Kidney (tissue), 14 donors: ENCODE data around the gene ACTMAP. TPM values are rescaled to one million over a fixed set of nuclear protein-coding genes. Genes with fewer than 3 reads are reported as not detected.

Experiments
- DNase-seq, 5 donors: peaks; one replicate each; pipeline ENCODE4 v3.0.0-alpha.2; 2013 to 2020
- FAIRE-seq: peaks from 2 replicates; lab custom pipeline; 2012; peaks lifted over from hg19 to GRCh38; lab: Jason Lieb, UNC
- H3K27ac ChIP-seq, 2 donors: one replicate each; pipeline ENCODE4 v1.7.0; 2013; ENCODE audit warnings: low read depth in 2 of 2, low read length in 2 of 2, inconsistent platforms in 1 of 2
- H3K27me3 ChIP-seq: one replicate; pipeline ENCODE4 v1.7.1; 2013; ENCODE audit warnings: low read length, inconsistent platforms; ENCODE audit not compliant: control insufficient read depth, insufficient read depth
- H3K36me3 ChIP-seq, 3 donors: one replicate each; pipeline versions ENCODE4 v1.7.0 to v1.7.1; 2013; ENCODE audit warnings: low read length in 3 of 3, control low read depth in 1 of 3, inconsistent platforms in 1 of 3; ENCODE audit not compliant: insufficient read depth in 3 of 3, control insufficient read depth in 2 of 3
- H3K4me1 ChIP-seq, 3 donors: one replicate each; pipeline versions ENCODE4 v1.7.0 to v1.7.1; 2013; ENCODE audit warnings: low read length in 3 of 3, inconsistent platforms in 1 of 3, low read depth in 1 of 3; ENCODE audit not compliant: control insufficient read depth in 2 of 3, insufficient read depth in 2 of 3
- H3K4me3 ChIP-seq, 3 donors: one replicate each; pipeline versions ENCODE4 v1.7.0 to v1.8.1; 2013; ENCODE audit warnings: low read length in 3 of 3, control low read depth in 1 of 3, inconsistent platforms in 1 of 3
- H3K9ac ChIP-seq, 3 donors: one replicate each; pipeline versions ENCODE4 v1.7.0 to v1.7.1; 2013; ENCODE audit warnings: low read length in 3 of 3, control low read depth in 1 of 3, inconsistent platforms in 1 of 3
- H3K9me3 ChIP-seq, 3 donors: one replicate each; pipeline versions ENCODE4 v1.7.0 to v1.7.1; 2013; ENCODE audit warnings: low read length in 3 of 3, control low read depth in 1 of 3, inconsistent platforms in 1 of 3; ENCODE audit not compliant: control insufficient read depth in 2 of 3, insufficient read depth in 1 of 3
- CTCF ChIP-seq: IDR thresholded peaks from 3 replicates; pipeline ENCODE4 v1.5.1; 2012; ENCODE audit warnings: mild to moderate bottlenecking, moderate library complexity, borderline replicate concordance; ENCODE audit not compliant: insufficient read depth; ENCODE audit errors: extremely low read depth
- intact Hi-C: fragments of 100-400 bp; cut with DNase I; formaldehyde crosslinking; loops from one replicate; pipeline ENCODE4 v1.11.1; 2022
- polyA plus RNA-seq: library from polyadenylated mRNA; stranded (reverse); fragments of 350-450 nt; fragmentation: Illumina TruSeq; extraction: RNeasy Lipid Tissue Mini Kit (QIAGEN cat#74804); gene quantifications from one replicate; pipeline ENCODE4 v1.2.3, GENCODE V29; 2014; ENCODE audit warnings: low read depth, low replicate concordance; ENCODE audit not compliant: insufficient read depth
- total RNA-seq: library from RNA; stranded (reverse); fragmentation: NEBNext Ultra II Directional; extraction: Animal tissue kit (Norgen Biotek cat#: 25700); gene quantifications from one replicate; pipeline ENCODE4 v1.2.1, GENCODE V29; 2021
- donor health status: control.
- donor health status: control.
- donor health status: control.
- donor health status: control.
- donor health status: control.
- donor health status: DM: yes; HTN: yes; CAD: no.
- donor health status: Normal renal cell carcinoma (clear cell type).

The ACTMAP gene
- total and polyA plus RNA-seq, 2 donors from 2014 or later: 8.7 to 8.9 TPM

- Histone ChIP-seq H3K27me3 (no peaks in the 10 kb centered on the region), H3K9me3 (no peaks in the 10 kb centered on the region), H3K4me3 (peak within 1 kb of the TSS; percentile 74 to 90 (median 81)), H3K27ac (peak within 1 kb of the TSS; percentile 81 to 90), H3K9ac (peak within 1 kb of the TSS; percentile 76 to 82 (median 81)), H3K4me1 (peaks cover 0 to 46% (median 24%) of the 10 kb centered on the region in 3 donors), H3K36me3 (peaks cover 0 to 4% (median 0%) of the 10 kb centered on the region in 3 donors)
- intact Hi-C loops: no loop called here
- DNase-seq (peak; percentile 100), FAIRE-seq (peak; percentile 96)
- TF ChIP-seq CTCF: no peak
These were observed 48.6 kb upstream of the ACTMAP start, which contains the start of gene EGLN2 for GRCh38 chr19:40798683-40799557. Gene EGLN2, plus strand, starts transcription at chr19:40799191. Its CDS starts 1,382 bp downstream, at chr19:40800573.

- TF ChIP-seq CTCF: peak; percentile 9
- Histone ChIP-seq H3K9ac (peak overlapping the region; percentile 72 to 81 (median 77)), H3K36me3 (peaks cover 0 to 4% (median 0%) of the 10 kb centered on the region in 3 donors), H3K27me3 (no peaks in the 10 kb centered on the region), H3K4me1 (peaks cover 0 to 38% (median 16%) of the 10 kb centered on the region in 3 donors), H3K4me3 (peak overlapping the region; percentile 70 to 90 (median 81)), H3K9me3 (no peaks in the 10 kb centered on the region), H3K27ac (peak overlapping the region; percentile 81 to 90)
- intact Hi-C loops: no loop called here
- FAIRE-seq: no peak
- DNase-seq: peak; percentile 71 to 93 (median 81)
These were observed 47.8 kb upstream of the ACTMAP start for GRCh38 chr19:40797963-40798682.

- intact Hi-C loops: no loop called here
- no peak for TF ChIP-seq CTCF
- Histone ChIP-seq H3K9ac (no peak overlapping the region), H3K4me1 (peaks cover 0 to 30% (median 9%) of the 10 kb centered on the region in 3 donors), H3K27ac (peak overlapping the region; percentile 81 to 90), H3K36me3 (peaks cover 0 to 4% (median 0%) of the 10 kb centered on the region in 3 donors), H3K9me3 (no peaks in the 10 kb centered on the region), H3K27me3 (no peaks in the 10 kb centered on the region), H3K4me3 (peak overlapping the region in 1 of 3 donors; percentile 70)
- DNase-seq (peak in 2 of 5 donors; percentile 52 to 71), FAIRE-seq (no peak)
These were observed 47.1 kb upstream of the ACTMAP start for GRCh38 chr19:40797166-40797962.
